COLO668 (cell line): ENCODE measurements around the gene CCDC195.

Source experiments
- DNase-seq: peaks from one replicate; lab custom pipeline; 2025; ENCODE audit not compliant: unreplicated experiment; lab: John Stamatoyannopoulos, UW

Gene CCDC195

GRCh38 chr2:224716201-224716600, at the start of gene CCDC195:
Gene CCDC195, minus strand, starts transcription at chr2:224716365. Its CDS starts 0 bp downstream, at chr2:224716365.
- DNase-seq = no peak

GRCh38 chr2:224764565-224765236, 48.5 kb upstream of the CCDC195 start:
- DNase-seq = no peak

GRCh38 chr2:224757934-224758548, 41.9 kb upstream of the CCDC195 start:
- DNase-seq = no peak

- no peak for DNase-seq
Measured at GRCh38 chr2:224753743-224754540, 37.8 kb upstream of the CCDC195 start.

- DNase-seq = no peak
Measured at GRCh38 chr2:224751996-224752698, 36.0 kb upstream of the CCDC195 start.

- DNase-seq = no peak
Measured at GRCh38 chr2:224749136-224749535, 33.0 kb upstream of the CCDC195 start.

GRCh38 chr2:224747765-224748164, 31.6 kb upstream of the CCDC195 start:
- DNase-seq = no peak

- no peak for DNase-seq
Measured at GRCh38 chr2:224736227-224736626, 20.1 kb upstream of the CCDC195 start.

GRCh38 chr2:224734949-224735348, 18.8 kb upstream of the CCDC195 start:
- no peak for DNase-seq

GRCh38 chr2:224731665-224732064, 15.5 kb upstream of the CCDC195 start:
- DNase-seq = no peak

- no peak for DNase-seq
Measured at GRCh38 chr2:224729435-224729834, 13.3 kb upstream of the CCDC195 start.

GRCh38 chr2:224724331-224724730, 8.2 kb upstream of the CCDC195 start:
- DNase-seq = no peak

- no peak for DNase-seq
Measured at GRCh38 chr2:224723586-224724217, 7.5 kb upstream of the CCDC195 start.

- no peak for DNase-seq
Measured at GRCh38 chr2:224722770-224723169, 6.6 kb upstream of the CCDC195 start.

GRCh38 chr2:224722250-224722649, 6.1 kb upstream of the CCDC195 start:
- DNase-seq = no peak

- DNase-seq = no peak
Measured at GRCh38 chr2:224716921-224717320, 756 bp upstream of the CCDC195 start.

GRCh38 chr2:224711859-224712665, 4.1 kb downstream of the CCDC195 start:
- no peak for DNase-seq

GRCh38 chr2:224711381-224711780, 4.8 kb downstream of the CCDC195 start:
- no peak for DNase-seq

- no peak for DNase-seq
Measured at GRCh38 chr2:224709301-224709700, 6.9 kb downstream of the CCDC195 start.

- no peak for DNase-seq
Measured at GRCh38 chr2:224694502-224694901, 21.7 kb downstream of the CCDC195 start.
